ENCODE results near the gene OTUD1. TPM values are rescaled to one million over a fixed set of nuclear protein-coding genes. Genes with fewer than 3 reads are reported as not detected.

The OTUD1 gene
- total and polyA plus RNA-seq, 9 donors: 13.3 to 23.9 (median 17.9) TPM

- WGBS, 3 donors: 94 to 95% (median 94%) methylated on average over 20 of the region's 20 CpGs
- H3K27ac ChIP-seq: peak overlapping the region; percentile 32 to 78
- no peaks in the 10 kb centered on the region for H3K9me3 ChIP-seq
- peak in 2 of 5 donors; percentile 37 to 42 for DNase-seq
- H3K4me3 ChIP-seq: peak overlapping the region; percentile 43
- no peak for TF ChIP-seq CTCF (IDR thresholded peaks at IDR 0.05)
- no peak for TF ChIP-seq EP300 (IDR thresholded peaks at IDR 0.05)
- TF ChIP-seq POLR2A (IDR thresholded peaks at IDR 0.05): no peak
- no peaks in the 10 kb centered on the region for H3K27me3 ChIP-seq
- H3K36me3 ChIP-seq: no peaks in the 10 kb centered on the region
- H3K4me1 ChIP-seq (ENCODE audit: insufficient read depth): peaks cover 2% of the 10 kb centered on the region
- intact Hi-C loops (cut with DNase I): loop anchor here in 1 of 4 donors (10.0 kb wide), 1 partner anchor 93 kb away; the partner anchor contains the start of gene C10orf67
These were observed 820 bp upstream of the OTUD1 start for GRCh38 chr10:23437963-23438546.

- H3K9me3 ChIP-seq: no peaks in the 10 kb centered on the region
- no peak for DNase-seq
- intact Hi-C loops (cut with DNase I): loop anchor here in 1 of 4 donors (10.0 kb wide), 1 partner anchor 95 kb away; the partner anchor contains the start of gene C10orf67
- peak overlapping the region; percentile 89 to 94 for H3K27ac ChIP-seq
- H3K27me3 ChIP-seq: no peaks in the 10 kb centered on the region
- TF ChIP-seq CTCF (IDR thresholded peaks at IDR 0.05) (no peak), EP300 (IDR thresholded peaks at IDR 0.05) (no peak), POLR2A (IDR thresholded peaks at IDR 0.05) (no peak)
- no peaks in the 10 kb centered on the region for H3K36me3 ChIP-seq
- H3K4me3 ChIP-seq: peak overlapping the region; percentile 60
- H3K4me1 ChIP-seq (ENCODE audit: insufficient read depth): peaks cover 6% of the 10 kb centered on the region
- WGBS, 3 donors: 0 to 1% (median 0%) methylated on average over 3 to 80 of the region's 80 CpGs
These were observed 631 bp downstream of the OTUD1 start for GRCh38 chr10:23439452-23439960.

DNA sequence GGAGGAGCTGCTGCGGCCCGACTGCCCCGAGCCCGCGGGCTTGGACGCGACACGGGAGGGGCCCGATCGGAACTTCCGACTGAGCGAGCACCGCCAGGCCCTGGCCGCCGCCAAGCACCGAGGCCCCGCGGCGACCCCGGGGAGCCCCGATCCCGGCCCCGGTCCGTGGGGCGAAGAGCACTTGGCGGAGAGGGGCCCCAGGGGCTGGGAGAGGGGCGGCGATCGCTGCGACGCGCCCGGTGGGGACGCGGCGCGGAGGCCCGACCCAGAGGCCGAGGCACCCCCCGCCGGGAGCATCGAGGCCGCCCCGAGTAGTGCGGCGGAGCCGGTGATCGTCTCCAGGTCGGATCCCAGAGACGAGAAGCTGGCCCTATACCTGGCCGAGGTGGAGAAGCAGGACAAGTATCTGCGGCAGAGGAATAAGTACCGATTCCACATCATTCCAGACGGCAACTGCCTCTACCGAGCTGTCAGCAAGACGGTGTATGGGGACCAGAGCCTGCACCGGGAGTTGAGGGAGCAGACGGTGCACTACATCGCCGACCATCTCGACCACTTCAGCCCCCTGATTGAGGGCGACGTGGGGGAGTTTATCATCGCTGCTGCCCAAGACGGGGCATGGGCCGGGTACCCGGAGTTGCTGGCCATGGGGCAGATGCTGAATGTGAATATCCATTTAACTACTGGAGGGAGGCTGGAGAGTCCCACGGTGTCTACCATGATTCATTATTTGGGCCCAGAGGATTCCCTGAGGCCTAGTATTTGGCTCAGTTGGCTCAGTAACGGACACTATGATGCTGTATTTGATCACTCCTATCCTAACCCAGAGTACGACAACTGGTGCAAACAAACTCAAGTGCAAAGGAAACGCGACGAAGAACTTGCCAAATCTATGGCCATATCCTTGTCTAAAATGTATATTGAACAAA is 1.4 kb downstream of the OTUD1 start:
- Histone ChIP-seq H3K4me1 (ENCODE audit: insufficient read depth) (peaks cover 6% of the 10 kb centered on the region), H3K4me3 (peak overlapping the region; percentile 60), H3K36me3 (no peaks in the 10 kb centered on the region), H3K9me3 (no peaks in the 10 kb centered on the region), H3K27ac (peak overlapping the region; percentile 89 to 94), H3K27me3 (no peaks in the 10 kb centered on the region)
- TF ChIP-seq EP300 (IDR thresholded peaks at IDR 0.05): no peak
- TF ChIP-seq POLR2A (IDR thresholded peaks at IDR 0.05): no peak
- TF ChIP-seq CTCF (IDR thresholded peaks at IDR 0.05): no peak
- intact Hi-C loops (cut with DNase I): loop anchor here in 1 of 4 donors (10.0 kb wide), 1 partner anchor 95 kb away; the partner anchor contains the start of gene C10orf67
- WGBS, 3 donors: 1 to 3% (median 1%) methylated on average over 58 to 73 of the region's 73 CpGs
- DNase-seq: peak; percentile 26 to 59 (median 41)

DNA sequence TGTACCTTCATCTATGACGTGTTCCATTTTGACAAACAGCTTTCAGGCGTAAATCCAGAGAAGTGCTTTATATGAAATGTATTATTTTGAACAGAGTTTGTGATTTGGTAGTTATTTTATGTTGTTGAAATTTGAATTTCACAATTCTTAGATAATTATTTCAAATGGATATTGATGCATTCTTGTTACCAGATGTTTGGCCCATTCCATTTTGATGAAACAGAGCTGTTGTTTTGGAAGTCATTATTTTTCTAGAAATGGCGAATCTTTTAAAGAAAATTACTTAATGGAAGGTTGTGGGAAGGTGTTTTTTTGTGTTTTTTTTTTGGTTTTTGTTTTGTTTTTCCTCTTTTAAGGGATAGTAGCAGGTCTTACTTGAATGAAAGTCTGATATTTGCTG is 2.4 kb downstream of the OTUD1 start:
- 37 to 50% (median 45%) methylated on average over 3 of the region's 3 CpGs for WGBS, 3 donors
- intact Hi-C loops (cut with DNase I): no loop called here

More for the DNA sequence above, 2.4 kb downstream of the OTUD1 start:
- TF ChIP-seq CTCF (IDR thresholded peaks at IDR 0.05) (no peak), POLR2A (IDR thresholded peaks at IDR 0.05) (no peak), EP300 (IDR thresholded peaks at IDR 0.05) (no peak)
- DNase-seq: no peak
- Histone ChIP-seq H3K36me3 (no peaks in the 10 kb centered on the region), H3K27ac (no peak overlapping the region), H3K4me1 (ENCODE audit: insufficient read depth) (peaks cover 6% of the 10 kb centered on the region), H3K9me3 (no peaks in the 10 kb centered on the region), H3K4me3 (peak overlapping the region; percentile 60), H3K27me3 (no peaks in the 10 kb centered on the region)
